Caco-2 (cell line): ENCODE results near the gene ST6GALNAC6. TPM values are rescaled to one million over a fixed set of nuclear protein-coding genes. Genes with fewer than 3 reads are reported as not detected.

Experiments
- BruUV-seq: library from RNA; stranded (reverse); fragments of 400-500 nt; replicated peaks from 2 replicates; lab custom pipeline; 2021; lab: Mats Ljungman, UMichigan
- CTCF ChIA-PET: fragments of 300-600 bp; sonication (Branson Sonifier 250); formaldehyde crosslinking; loops from one replicate; lab custom pipeline; 2022; ENCODE audit warnings: antibody characterized with exemption; lab: Charles Lee
- POLR2A ChIA-PET: fragments of 300-600 bp; sonication (Branson Sonifier 250); formaldehyde crosslinking; loops from one replicate; lab custom pipeline; 2022; ENCODE audit warnings: antibody characterized with exemption; lab: Charles Lee
- DNase-seq, 2 experiments: peaks; one replicate each; pipeline versions ENCODE4 v3.0.0 to v3.0.0-alpha.2; 2020 to 2022
- H3K27me3 ChIP-seq: replicated peaks from 2 replicates; pipeline ENCODE4 v1.6.0; 2011; ENCODE audit warnings: low read length; ENCODE audit not compliant: control insufficient read depth, insufficient read depth
- H3K36me3 ChIP-seq: 2 replicates; pipeline ENCODE4 v1.5.1; 2011; ENCODE audit warnings: low read length; ENCODE audit not compliant: control insufficient read depth, insufficient read depth
- H3K4me1 ChIP-seq: fragments of 250-450 bp; sonication (Bioruptor Pico); 2 replicates; pipeline ENCODE4 v1.5.1; 2020; ENCODE audit warnings: mild to moderate bottlenecking
- H3K4me3 ChIP-seq: 2 replicates; pipeline ENCODE4 v1.5.1; 2011; ENCODE audit warnings: low read depth, mild to moderate bottlenecking, control low read depth, low read length
- H3K9me3 ChIP-seq: fragments of 250-450 bp; sonication (Bioruptor Pico); 2 replicates; pipeline ENCODE4 v1.5.1; 2020; ENCODE audit warnings: mild to moderate bottlenecking, moderate library complexity
- H3K27ac Mint-ChIP-seq: one replicate; pipeline ENCODE4 v1.8.0; 2022; ENCODE audit warnings: mixed read lengths; ENCODE audit not compliant: unreplicated experiment
- H3K27me3 Mint-ChIP-seq: one replicate; pipeline ENCODE4 v1.8.0; 2022; ENCODE audit warnings: mixed read lengths; ENCODE audit not compliant: insufficient read depth, unreplicated experiment
- H3K36me3 Mint-ChIP-seq: one replicate; pipeline ENCODE4 v1.8.0; 2022; ENCODE audit warnings: mild to moderate bottlenecking, mixed read lengths; ENCODE audit not compliant: insufficient read depth, unreplicated experiment
- H3K4me1 Mint-ChIP-seq: one replicate; pipeline ENCODE4 v1.8.0; 2022; ENCODE audit warnings: low read depth, mixed read lengths; ENCODE audit not compliant: unreplicated experiment
- H3K4me3 Mint-ChIP-seq: one replicate; pipeline ENCODE4 v1.8.0; 2022; ENCODE audit warnings: mild to moderate bottlenecking, moderate library complexity, mixed read lengths; ENCODE audit not compliant: unreplicated experiment
- H3K9me3 Mint-ChIP-seq: one replicate; pipeline ENCODE4 v1.8.0; 2022; ENCODE audit warnings: mixed read lengths; ENCODE audit not compliant: unreplicated experiment
- intact Hi-C: fragments of 100-400 bp; cut with micrococcal nuclease; formaldehyde crosslinking; loops from one replicate; pipeline ENCODE4 v1.10.0; 2022; ENCODE audit not compliant: unreplicated experiment
- total RNA-seq: library from RNA; stranded (reverse); gene quantifications from 2 replicates; pipeline ENCODE4 v1.2.3, GENCODE V29; 2022
- TF ChIP-seq, protein P1 (sequence below), 2 experiments: fragments of 200-600 bp in 1 of 2; IDR thresholded peaks; 1 replicate in 1 of 2; 2 replicates in 1 of 2; pipeline versions ENCODE4 v1.5.1 to v1.8.0; 2011 to 2022; ENCODE audit warnings: antibody characterized with exemption in 1 of 2, control low read depth in 1 of 2, inconsistent platforms in 1 of 2, low read depth in 1 of 2, low read length in 1 of 2, mild to moderate bottlenecking in 1 of 2, moderate library complexity in 1 of 2; ENCODE audit not compliant: insufficient read depth in 1 of 2, severe bottlenecking in 1 of 2, unreplicated experiment in 1 of 2

Gene ST6GALNAC6
- total RNA-seq, 1 experiment from 2014 or later, result 20.7 TPM

DNA sequence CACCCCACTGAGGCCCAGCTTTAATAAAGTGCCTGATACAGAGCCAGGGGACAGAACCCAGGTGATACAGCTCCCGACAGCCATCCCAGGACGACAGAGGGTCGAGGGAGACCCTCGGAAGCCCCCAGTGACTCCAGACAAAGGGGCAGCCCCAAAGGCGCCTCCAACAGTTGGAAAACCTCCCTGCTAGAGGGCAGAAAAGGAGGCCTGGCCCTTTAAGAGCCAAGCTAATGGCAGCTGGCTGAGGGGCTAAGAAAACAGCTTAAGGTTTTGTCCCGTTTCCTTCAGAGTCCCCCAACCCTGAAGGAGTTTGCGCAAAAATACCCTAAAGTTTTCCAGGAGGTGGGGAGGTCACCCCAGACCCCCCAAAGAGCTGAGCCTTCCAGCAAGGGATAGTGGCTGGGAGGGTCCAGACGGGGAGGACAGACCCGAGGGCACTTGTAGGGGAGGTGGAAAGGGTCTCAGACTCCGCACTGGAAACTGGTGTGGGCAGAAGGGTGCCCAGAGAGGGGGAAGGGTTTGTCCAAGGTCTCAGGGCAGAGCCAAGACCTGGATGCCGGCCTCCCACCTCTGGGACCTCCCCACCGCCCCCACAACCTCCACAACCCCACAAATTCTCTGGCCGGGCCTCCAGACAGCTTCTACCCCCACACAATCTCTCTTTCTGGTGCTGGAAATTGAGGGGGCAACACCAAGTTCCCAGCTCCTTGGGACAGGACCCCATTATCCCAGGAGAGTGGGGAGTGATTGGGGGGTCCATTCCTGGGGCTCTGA, 13.7 kb downstream of the ST6GALNAC6 start:
- Mint-ChIP-seq H3K4me3 (no peak overlapping the region), H3K27ac (no peak overlapping the region), H3K9me3 (no peaks in the 10 kb centered on the region), H3K36me3 (peaks cover 18% of the 10 kb centered on the region), H3K4me1 (no peaks in the 10 kb centered on the region), H3K27me3 (no peaks in the 10 kb centered on the region)
- Histone ChIP-seq H3K9me3 (no peaks in the 10 kb centered on the region), H3K27me3 (no peaks in the 10 kb centered on the region), H3K4me1 (no peaks in the 10 kb centered on the region), H3K4me3 (no peak overlapping the region), H3K36me3 (0 out of 2 replicates have a peak, but pooled peaks cover 3% of the 10 kb centered on the region)
- POLR2A ChIA-PET, result no interaction called here
- TF ChIP-seq, protein P1, sequence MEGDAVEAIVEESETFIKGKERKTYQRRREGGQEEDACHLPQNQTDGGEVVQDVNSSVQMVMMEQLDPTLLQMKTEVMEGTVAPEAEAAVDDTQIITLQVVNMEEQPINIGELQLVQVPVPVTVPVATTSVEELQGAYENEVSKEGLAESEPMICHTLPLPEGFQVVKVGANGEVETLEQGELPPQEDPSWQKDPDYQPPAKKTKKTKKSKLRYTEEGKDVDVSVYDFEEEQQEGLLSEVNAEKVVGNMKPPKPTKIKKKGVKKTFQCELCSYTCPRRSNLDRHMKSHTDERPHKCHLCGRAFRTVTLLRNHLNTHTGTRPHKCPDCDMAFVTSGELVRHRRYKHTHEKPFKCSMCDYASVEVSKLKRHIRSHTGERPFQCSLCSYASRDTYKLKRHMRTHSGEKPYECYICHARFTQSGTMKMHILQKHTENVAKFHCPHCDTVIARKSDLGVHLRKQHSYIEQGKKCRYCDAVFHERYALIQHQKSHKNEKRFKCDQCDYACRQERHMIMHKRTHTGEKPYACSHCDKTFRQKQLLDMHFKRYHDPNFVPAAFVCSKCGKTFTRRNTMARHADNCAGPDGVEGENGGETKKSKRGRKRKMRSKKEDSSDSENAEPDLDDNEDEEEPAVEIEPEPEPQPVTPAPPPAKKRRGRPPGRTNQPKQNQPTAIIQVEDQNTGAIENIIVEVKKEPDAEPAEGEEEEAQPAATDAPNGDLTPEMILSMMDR (IDR thresholded peaks at IDR 0.05; ENCODE audit: insufficient read depth in 1 of 2, low read depth in 1 of 2, low read length in 1 of 2, severe bottlenecking in 1 of 2, unreplicated experiment in 1 of 2), result no peak
- DNase-seq, result no peak
- BruUV-seq, result no TSS peak
- CTCF ChIA-PET, result no interaction called here
- intact Hi-C loops, result no loop called here

DNA sequence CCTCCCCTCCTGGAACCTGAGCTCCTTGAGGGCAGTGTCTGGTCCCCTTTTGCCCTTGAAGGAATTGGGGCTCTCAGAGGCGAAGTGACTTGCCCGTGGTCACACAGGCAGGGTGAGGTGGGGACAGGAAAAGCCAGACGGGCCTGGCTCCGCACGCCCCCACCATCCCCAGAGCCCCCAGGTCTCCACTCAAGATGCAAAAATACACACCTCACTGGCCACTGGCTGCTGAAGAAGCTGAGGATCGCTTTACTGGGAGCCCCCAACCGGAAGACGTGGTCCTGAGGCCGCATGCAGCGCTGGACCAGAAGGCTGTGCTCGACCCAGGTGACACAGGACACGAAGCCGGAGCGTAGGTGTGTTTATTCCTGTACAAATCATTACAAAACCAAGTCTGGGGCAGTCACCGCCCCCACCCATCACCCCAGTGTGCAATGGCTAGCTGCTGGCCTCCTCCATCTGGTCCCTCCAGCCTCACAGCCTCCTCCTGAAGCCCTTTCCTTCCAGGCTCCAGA, 14.4 kb downstream of the ST6GALNAC6 start:
- intact Hi-C loops, result no loop called here
- no peak overlapping the region for H3K4me3 ChIP-seq
- ChIA-PET POLR2A (interaction anchor here (0.5 kb wide), 1 partner anchor 32 kb away, joined by 7 read pairs; the partner anchor contains the start of gene ST6GALNAC4), CTCF (no interaction called here)
- no peaks in the 10 kb centered on the region for H3K9me3 ChIP-seq
- H3K27me3 ChIP-seq, result no peaks in the 10 kb centered on the region
- Mint-ChIP-seq H3K27ac (no peak overlapping the region), H3K9me3 (no peaks in the 10 kb centered on the region), H3K4me3 (no peak overlapping the region), H3K27me3 (no peaks in the 10 kb centered on the region), H3K36me3 (peaks cover 13% of the 10 kb centered on the region), H3K4me1 (no peaks in the 10 kb centered on the region)
- no peaks in the 10 kb centered on the region for H3K4me1 ChIP-seq
- BruUV-seq, result no TSS peak
- no peak for DNase-seq
- 0 out of 2 replicates have a peak, but pooled peaks cover 3% of the 10 kb centered on the region for H3K36me3 ChIP-seq
- TF ChIP-seq, protein P1 (IDR thresholded peaks at IDR 0.05; ENCODE audit: insufficient read depth in 1 of 2, low read depth in 1 of 2, low read length in 1 of 2, severe bottlenecking in 1 of 2, unreplicated experiment in 1 of 2), result no peak

GRCh38 chr9:127884427-127884911, 14.9 kb downstream of the ST6GALNAC6 start:
- Mint-ChIP-seq H3K27ac (no peak overlapping the region), H3K9me3 (no peaks in the 10 kb centered on the region), H3K27me3 (no peaks in the 10 kb centered on the region), H3K4me1 (no peaks in the 10 kb centered on the region), H3K4me3 (no peak overlapping the region), H3K36me3 (peaks cover 13% of the 10 kb centered on the region)
- intact Hi-C loops, result no loop called here
- Histone ChIP-seq H3K4me1 (no peaks in the 10 kb centered on the region), H3K27me3 (no peaks in the 10 kb centered on the region), H3K36me3 (0 out of 2 replicates have a peak, but pooled peaks cover 3% of the 10 kb centered on the region), H3K9me3 (no peaks in the 10 kb centered on the region), H3K4me3 (no peak overlapping the region)
- TF ChIP-seq, protein P1 (IDR thresholded peaks at IDR 0.05; ENCODE audit: insufficient read depth in 1 of 2, low read depth in 1 of 2, low read length in 1 of 2, severe bottlenecking in 1 of 2, unreplicated experiment in 1 of 2), result no peak
- POLR2A ChIA-PET, result interaction anchor here (0.5 kb wide), 1 partner anchor 32 kb away, joined by 7 read pairs; the partner anchor contains the start of gene ST6GALNAC4
- no peak for DNase-seq
- no TSS peak for BruUV-seq
- CTCF ChIA-PET, result no interaction called here
